Cardiac fibroblast (primary cell): Measurements from ENCODE around the gene MLANA.
A peak's percentile ranks its signal among the peaks of the same experiment; 100 is the strongest.

Experiments used
- DNase-seq, 2 donors: peaks; one replicate each; pipeline versions ENCODE4 v3.0.0 to v3.0.0-alpha.2; 2010; ENCODE audit warnings: low read depth in 2 of 2
- H3K4me3 ChIP-seq, 2 donors: replicated peaks in 1 of 2; 1 replicate in 1 of 2; 2 replicates in 1 of 2; pipeline ENCODE4 v1.5.1; 2011; ENCODE audit warnings: low read depth in 2 of 2, low read length in 2 of 2, mild to moderate bottlenecking in 2 of 2, moderate library complexity in 1 of 2
- CTCF ChIP-seq: IDR thresholded peaks from one replicate; pipeline ENCODE4 v1.5.1; 2011; ENCODE audit warnings: low read depth, mild to moderate bottlenecking, low read length, inconsistent platforms

MLANA gene

GRCh38 chr9:5886114-5886939, 4.4 kb upstream of the MLANA start:
- TF ChIP-seq CTCF, result peak; percentile 93
- H3K4me3 ChIP-seq, result no peak overlapping the region
- peak; percentile 73 to 78 for DNase-seq

- no peak for DNase-seq
- H3K4me3 ChIP-seq, result no peak overlapping the region
- TF ChIP-seq CTCF, result no peak
These were observed 1.9 kb downstream of the MLANA start for GRCh38 chr9:5892456-5893133.

GRCh38 chr9:5893134-5893505, 2.4 kb downstream of the MLANA start:
- DNase-seq, result no peak
- H3K4me3 ChIP-seq, result no peak overlapping the region
- TF ChIP-seq CTCF, result no peak

- no peak for TF ChIP-seq CTCF
- no peak for DNase-seq
These were observed 3.0 kb downstream of the MLANA start for GRCh38 chr9:5893591-5894236.

GRCh38 chr9:5894237-5894959, 3.7 kb downstream of the MLANA start:
- no peak overlapping the region for H3K4me3 ChIP-seq
- no peak for DNase-seq
- TF ChIP-seq CTCF, result no peak

More at GRCh38 chr9:5893591-5894236, 3.0 kb downstream of the MLANA start:
- no peak overlapping the region for H3K4me3 ChIP-seq

- no peak for TF ChIP-seq CTCF
- no peak overlapping the region for H3K4me3 ChIP-seq
- DNase-seq, result no peak
These were observed 5.1 kb downstream of the MLANA start for GRCh38 chr9:5895782-5896181.
